Ovary (tissue), 9 donors: ENCODE data around the gene BRMS1. TPM values are rescaled to one million over a fixed set of nuclear protein-coding genes. Genes with fewer than 3 reads are reported as not detected.

Source experiments
- DNase-seq, 5 donors: peaks; one replicate each; pipeline ENCODE4 v3.0.0-alpha.2; 2019 to 2020
- H3K27ac ChIP-seq, 2 donors: fragments of 200-600 bp; one replicate each; pipeline versions ENCODE4 v1.5.1 to v1.8.0; 2019 to 2022
- H3K27me3 ChIP-seq: fragments of 200-600 bp; one replicate; pipeline ENCODE4 v1.8.0; 2022
- H3K36me3 ChIP-seq: fragments of 200-600 bp; sonication (generic); one replicate; pipeline ENCODE4 v1.5.1; 2019
- H3K4me1 ChIP-seq: one replicate; pipeline ENCODE4 v1.8.1; 2013; ENCODE audit warnings: mild to moderate bottlenecking, moderate library complexity; ENCODE audit not compliant: insufficient read depth
- H3K4me3 ChIP-seq: fragments of 200-600 bp; sonication (generic); one replicate; pipeline ENCODE4 v1.5.1; 2017
- H3K9me3 ChIP-seq, 2 donors: fragments of 200-600 bp in 1 of 2; sonication (generic) in 1 of 2; one replicate each; pipeline versions ENCODE4 v1.5.1 to v1.8.1; 2013 to 2019; ENCODE audit warnings: mild to moderate bottlenecking in 1 of 2, moderate library complexity in 1 of 2
- CTCF ChIP-seq, 3 donors: fragments of 450-650 bp in 2 of 3; fragments of 200-600 bp in 1 of 3; IDR thresholded peaks; one replicate each; pipeline versions ENCODE4 v1.5.1 to v1.8.0; 2016 to 2022; ENCODE audit warnings: antibody characterized with exemption in 3 of 3, mild to moderate bottlenecking in 1 of 3
- EP300 ChIP-seq: sonication (generic); formaldehyde crosslinking; IDR thresholded peaks from one replicate; pipeline ENCODE4 v1.6.1; 2017; ENCODE audit warnings: antibody characterized with exemption
- POLR2A ChIP-seq: fragments of 450-650 bp; IDR thresholded peaks from one replicate; pipeline ENCODE4 v1.6.1; 2017; ENCODE audit warnings: antibody characterized with exemption, mild to moderate bottlenecking, moderate library complexity
- WGBS, 3 donors: extraction: QIAGEN DNeasy Blood & Tissue Kit in 1 of 3; methylation state at CpG; one replicate each; pipeline versions ENCODE4 v1.1.5 to v1.1.7; 2013 to 2017; 5-methylcytosine and 5-hydroxymethylcytosine counted together
- intact Hi-C, 4 donors: fragments of 100-400 bp; cut with DNase I; formaldehyde crosslinking; loops; one replicate each; pipeline versions ENCODE4 v1.11.0 to v1.15.1; 2022 to 2023
- polyA plus RNA-seq, 2 donors: library from polyadenylated mRNA; stranded (reverse); fragments of 200-250 nt in 1 of 2; fragments of 350-450 nt in 1 of 2; fragmentation: Illumina TruSeq in 1 of 2; extraction: RNeasy Lipid Tissue Mini Kit (QIAGEN cat#74804) in 1 of 2; gene quantifications; one replicate each; pipeline ENCODE4 v1.2.3, GENCODE V29; 2013 to 2014
- total RNA-seq, 7 donors: library from RNA; depleted of rRNA in 2 of 7; stranded (reverse); fragments of >200 nt in 2 of 7; fragmentation: NEBNext Ultra II Directional in 3 of 7; extraction: Animal tissue kit (Norgen Biotek cat#: 25700) in 3 of 7; gene quantifications; one replicate each; pipeline versions ENCODE4 v1.1.0 to v1.2.4, GENCODE V29; 2016 to 2023
- donor health status: DM: no; HTN: no; CAD: no; lungs with moderate emphysema.
- donor health status: DM: no; HTN: no; CAD: no.
- donor health status: Bipolar disorder and iron deficiency.
- donor health status: DM: yes; HTN: yes; CAD: no.
- donor health status: DM: no; HTN: no; CAD: no.
- donor health status: DM: yes; HTN: yes; CAD: no.

BRMS1 gene
- total and polyA plus RNA-seq, 9 donors, result 17.5 to 32.2 (median 23.4) TPM

DNA sequence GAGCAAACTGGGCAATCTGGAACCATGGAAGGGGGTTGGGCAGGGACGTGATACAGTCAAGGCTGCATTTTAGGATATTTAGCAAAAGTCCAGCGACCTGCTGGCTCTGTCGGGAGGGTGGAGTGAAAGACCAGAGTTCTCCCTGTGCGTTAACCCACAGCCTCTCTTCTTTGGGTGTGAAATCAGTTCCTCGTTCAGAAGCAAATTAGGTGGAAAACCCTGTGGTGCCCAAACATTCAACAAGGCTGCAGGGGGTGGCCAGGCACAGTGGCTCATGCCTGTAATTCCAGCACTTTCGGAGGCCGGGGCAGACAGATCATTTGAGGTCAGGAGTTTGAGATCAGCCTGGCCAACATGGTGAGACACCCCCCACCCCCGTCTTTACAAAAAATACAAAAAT, 47.3 kb downstream of the BRMS1 start:
- Histone ChIP-seq H3K27ac (no peak overlapping the region), H3K27me3 (no peaks in the 10 kb centered on the region), H3K9me3 (no peaks in the 10 kb centered on the region), H3K4me1 (no peaks in the 10 kb centered on the region), H3K36me3 (no peaks in the 10 kb centered on the region), H3K4me3 (no peak overlapping the region)
- intact Hi-C loops, result no loop called here
- whole genome bisulfite sequencing, 3 donors, result 46 to 52% (median 48%) methylated on average over 8 of the region's 8 CpGs
- TF ChIP-seq EP300, result no peak
- no peak for TF ChIP-seq CTCF (IDR thresholded peaks at IDR 0.05)
- no peak for TF ChIP-seq POLR2A
- DNase-seq, result no peak

DNA sequence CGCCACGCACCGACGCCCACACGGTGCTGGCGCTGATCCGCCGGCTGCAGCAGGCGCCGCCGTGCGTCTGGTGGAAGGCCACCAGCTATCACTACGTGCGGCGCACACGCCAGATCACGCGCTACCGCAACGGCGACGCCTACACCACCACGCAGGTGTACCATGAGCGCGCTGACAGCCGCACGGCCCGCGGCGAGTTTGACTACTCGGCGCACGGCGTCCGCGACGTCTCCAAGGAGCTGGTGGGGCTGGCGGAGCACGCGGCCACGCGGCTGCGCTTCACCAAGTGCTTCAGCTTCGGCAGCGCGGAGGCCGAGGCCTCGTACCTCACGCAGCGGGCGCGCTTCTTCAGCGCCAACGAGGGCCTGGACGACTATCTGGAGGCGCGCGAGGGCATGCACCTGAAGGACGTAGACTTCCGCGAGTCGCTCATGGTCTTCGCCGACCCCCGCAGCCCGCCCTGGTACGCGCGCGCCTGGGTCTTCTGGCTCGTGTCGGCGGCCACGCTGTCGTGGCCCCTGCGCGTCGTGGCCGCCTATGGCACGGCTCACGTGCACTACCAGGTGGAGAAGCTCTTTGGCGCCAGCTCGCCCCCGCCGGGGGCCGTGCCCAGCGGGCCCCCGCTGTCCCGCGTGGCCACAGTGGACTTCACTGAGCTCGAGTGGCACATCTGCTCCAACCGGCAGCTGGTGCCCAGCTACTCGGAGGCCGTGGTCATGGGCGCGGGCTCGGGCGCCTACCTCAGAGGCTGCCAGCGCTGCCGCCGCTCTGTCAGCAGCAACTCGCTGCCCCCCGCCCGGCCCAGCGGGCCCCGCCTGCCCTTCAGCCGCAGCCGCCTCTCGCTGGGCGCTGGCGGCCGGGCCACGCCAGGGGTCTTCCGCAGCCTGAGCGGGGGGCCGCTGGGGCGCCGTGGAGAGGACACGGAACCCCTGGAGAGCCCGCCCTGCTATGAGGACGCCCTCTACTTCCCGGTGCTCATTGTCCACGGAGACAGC, 50.0 kb downstream of the BRMS1 start:
- H3K9me3 ChIP-seq, result no peaks in the 10 kb centered on the region
- H3K27me3 ChIP-seq, result no peaks in the 10 kb centered on the region
- no peak for TF ChIP-seq EP300
- TF ChIP-seq POLR2A, result no peak
- no peak for TF ChIP-seq CTCF (IDR thresholded peaks at IDR 0.05)
- 78 to 91% (median 86%) methylated on average over 97 to 123 of the region's 123 CpGs for WGBS, 3 donors
- H3K27ac ChIP-seq, result no peak overlapping the region
- peaks cover 4% of the 10 kb centered on the region for H3K4me1 ChIP-seq
- DNase-seq, result peak in 1 of 5 donors; percentile 26
- intact Hi-C loops, result no loop called here
- H3K4me3 ChIP-seq, result no peak overlapping the region
- H3K36me3 ChIP-seq, result no peaks in the 10 kb centered on the region

DNA sequence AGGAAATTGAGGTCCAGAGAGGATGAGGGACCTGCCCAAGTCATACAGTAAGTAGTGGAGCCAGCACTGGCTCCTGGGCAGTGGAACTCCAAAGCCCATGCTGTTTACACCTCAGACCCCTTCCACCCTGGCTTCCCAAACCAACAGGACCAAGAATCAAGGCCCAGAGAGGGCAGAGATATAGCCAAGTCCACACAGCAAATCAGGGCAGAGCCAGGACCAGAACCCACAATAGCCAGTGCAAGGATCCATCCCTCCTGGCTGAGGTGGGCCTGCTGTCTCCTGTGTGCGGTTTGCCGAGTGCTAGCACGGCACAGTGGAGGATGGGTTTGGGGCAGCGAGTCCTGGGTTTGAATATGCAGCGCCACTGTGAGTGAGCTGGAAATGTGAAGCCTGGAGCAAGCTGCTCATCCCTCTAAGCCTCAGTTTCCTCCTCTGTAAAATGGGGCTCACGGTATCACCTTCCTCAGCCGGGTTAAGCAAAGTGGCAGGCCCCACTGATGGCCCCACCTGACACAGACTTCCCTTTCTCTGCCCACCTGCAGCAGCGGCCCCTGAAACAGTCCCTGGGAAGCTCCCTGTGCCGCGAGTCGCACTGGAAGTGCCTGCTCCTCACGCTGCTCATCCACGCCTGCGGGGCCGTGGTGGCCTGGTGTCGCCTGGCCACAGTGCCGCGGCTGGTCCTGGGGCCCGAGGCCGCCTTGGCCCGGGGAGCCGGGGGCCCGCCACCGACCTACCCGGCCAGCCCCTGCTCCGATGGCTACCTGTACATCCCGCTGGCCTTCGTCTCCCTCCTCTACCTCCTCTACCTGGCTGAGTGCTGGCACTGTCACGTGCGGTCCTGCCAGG, 50.9 kb downstream of the BRMS1 start:
- WGBS, 3 donors, result 76 to 89% (median 87%) methylated on average over 29 to 30 of the region's 30 CpGs
- DNase-seq, result peak in 1 of 5 donors; percentile 17
- Histone ChIP-seq H3K9me3 (no peaks in the 10 kb centered on the region), H3K4me1 (peaks cover 8% of the 10 kb centered on the region), H3K4me3 (no peak overlapping the region), H3K36me3 (no peaks in the 10 kb centered on the region), H3K27me3 (no peaks in the 10 kb centered on the region), H3K27ac (no peak overlapping the region)
- intact Hi-C loops, result no loop called here
- TF ChIP-seq POLR2A (no peak), CTCF (IDR thresholded peaks at IDR 0.05) (no peak), EP300 (no peak)

- DNase-seq, result no peak
- intact Hi-C loops, result no loop called here
- WGBS, 3 donors, result 58 to 77% (median 62%) methylated on average over 4 of the region's 4 CpGs
- Histone ChIP-seq H3K27ac (no peak overlapping the region), H3K4me1 (peaks cover 8% of the 10 kb centered on the region), H3K9me3 (no peaks in the 10 kb centered on the region), H3K36me3 (no peaks in the 10 kb centered on the region), H3K27me3 (no peaks in the 10 kb centered on the region), H3K4me3 (no peak overlapping the region)
- no peak for TF ChIP-seq POLR2A
- no peak for TF ChIP-seq CTCF (IDR thresholded peaks at IDR 0.05)
- no peak for TF ChIP-seq EP300
Observed at GRCh38 chr11:66293352-66293751, 51.6 kb downstream of the BRMS1 start.
